HL-60 (cell line): ENCODE data around the gene PHLPP1.

ENCODE experiments used
- POLR2AphosphoS5 ChIP-seq: IDR thresholded peaks from 2 replicates; pipeline ENCODE4 v1.6.1; 2012; ENCODE audit warnings: low read depth
- REST ChIP-seq: IDR thresholded peaks from 2 replicates; pipeline ENCODE4 v1.6.1; 2012; ENCODE audit warnings: low read depth; ENCODE audit not compliant: insufficient replicate concordance
- TF ChIP-seq, protein P1 (sequence below): IDR thresholded peaks from one replicate; pipeline ENCODE4 v1.5.1; 2011; ENCODE audit warnings: low read length, control low read depth, inconsistent platforms; ENCODE audit not compliant: insufficient read depth

GRCh38 chr18:62868645-62869044 is 153.3 kb downstream of the PHLPP1 start:
- TF ChIP-seq, protein P1, sequence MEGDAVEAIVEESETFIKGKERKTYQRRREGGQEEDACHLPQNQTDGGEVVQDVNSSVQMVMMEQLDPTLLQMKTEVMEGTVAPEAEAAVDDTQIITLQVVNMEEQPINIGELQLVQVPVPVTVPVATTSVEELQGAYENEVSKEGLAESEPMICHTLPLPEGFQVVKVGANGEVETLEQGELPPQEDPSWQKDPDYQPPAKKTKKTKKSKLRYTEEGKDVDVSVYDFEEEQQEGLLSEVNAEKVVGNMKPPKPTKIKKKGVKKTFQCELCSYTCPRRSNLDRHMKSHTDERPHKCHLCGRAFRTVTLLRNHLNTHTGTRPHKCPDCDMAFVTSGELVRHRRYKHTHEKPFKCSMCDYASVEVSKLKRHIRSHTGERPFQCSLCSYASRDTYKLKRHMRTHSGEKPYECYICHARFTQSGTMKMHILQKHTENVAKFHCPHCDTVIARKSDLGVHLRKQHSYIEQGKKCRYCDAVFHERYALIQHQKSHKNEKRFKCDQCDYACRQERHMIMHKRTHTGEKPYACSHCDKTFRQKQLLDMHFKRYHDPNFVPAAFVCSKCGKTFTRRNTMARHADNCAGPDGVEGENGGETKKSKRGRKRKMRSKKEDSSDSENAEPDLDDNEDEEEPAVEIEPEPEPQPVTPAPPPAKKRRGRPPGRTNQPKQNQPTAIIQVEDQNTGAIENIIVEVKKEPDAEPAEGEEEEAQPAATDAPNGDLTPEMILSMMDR: no peak
- TF ChIP-seq REST: no peak
- no peak for TF ChIP-seq POLR2AphosphoS5
